GM12892 (cell line): Measurements from ENCODE around the gene ZKSCAN8.

Experiments
- POLR2A ChIP-seq: IDR thresholded peaks from 2 replicates; pipeline ENCODE4 v1.6.1; 2011; ENCODE audit warnings: low read depth, low read length, control low read depth
- POLR2AphosphoS5 ChIP-seq: IDR thresholded peaks from 2 replicates; pipeline ENCODE4 v1.6.1; 2011; ENCODE audit warnings: low read depth, low read length, control low read depth
- TAF1 ChIP-seq: IDR thresholded peaks from 2 replicates; pipeline ENCODE4 v1.6.1; 2011; ENCODE audit warnings: low read depth, mild to moderate bottlenecking, control low read depth, low read length, borderline replicate concordance

GRCh38 chr6:28208111-28208659, 66.5 kb downstream of the ZKSCAN8 start:
- TF ChIP-seq POLR2A (no peak), POLR2AphosphoS5 (no peak), TAF1 (no peak)
